Motor neuron (in vitro differentiated cells): Measurements from ENCODE around the gene EDEM3. TPM values are rescaled to one million over a fixed set of nuclear protein-coding genes. Genes with fewer than 3 reads are reported as not detected.
"Not testable (repeated sequence)": the region's sequence is repeated elsewhere in the genome, so short reads cannot be mapped to it uniquely, and the experiment has no call there.

Experiments used
- ATAC-seq, 8 experiments: fragments of 200-7000 bp; cut with Tn5 transposase; replicated peaks in 6 of 8; 2 replicates each; pipeline ENCODE4 v1.8.0; 2021; ENCODE audit warnings: mild to moderate bottlenecking in 8 of 8, moderate library complexity in 8 of 8
- H3K27ac ChIP-seq, 2 donors: fragments of 250-450 bp; sonication (Bioruptor Pico); 2 replicates each; pipeline ENCODE4 v1.9.0; 2021; ENCODE audit warnings: antibody characterized with exemption in 2 of 2, mild to moderate bottlenecking in 2 of 2, moderate library complexity in 1 of 2
- H3K4me1 ChIP-seq, 2 donors: fragments of 250-450 bp; sonication (Bioruptor Pico); replicated peaks in 1 of 2; 2 replicates each; pipeline ENCODE4 v1.6.1; 2021; ENCODE audit warnings: antibody characterized with exemption in 2 of 2, mild to moderate bottlenecking in 2 of 2, moderate library complexity in 1 of 2
- H3K4me3 ChIP-seq, 5 donors: fragments of 250-450 bp; sonication (Bioruptor Pico); 2 replicates each; pipeline ENCODE4 v1.9.0; 2021; ENCODE audit warnings: antibody characterized with exemption in 5 of 5, mild to moderate bottlenecking in 5 of 5, moderate library complexity in 4 of 5
- WGBS, 10 experiments: fragments of 450-650 bp; shearing (Covaris generic); methylation state at CpG; one replicate each; pipeline ENCODE4 v1.0.0; 2022; 5-methylcytosine and 5-hydroxymethylcytosine counted together
- in situ Hi-C, 9 experiments: fragments of 400-800 bp; cut with MboI; loops; one replicate each; pipeline ENCODE4 v1.15.0; 2021; ENCODE audit warnings: low sequenced_read_pairs in 9 of 9, low pct_unique_long_range_greater_than_20kb in 2 of 9; ENCODE audit not compliant: unreplicated experiment in 9 of 9
- total RNA-seq, 8 experiments: library from RNA; unstranded; fragments of 300-600 nt; gene quantifications; 2 replicates each; pipeline versions ENCODE4 v1.2.3 to v1.2.4, GENCODE V29; 2022

The EDEM3 gene
- total RNA-seq, 8 experiments from 2014 or later = 24.1 to 127 (median 40.9) TPM

- ATAC-seq, in situ Hi-C loops: not testable (repeated sequence)
- WGBS, 10 experiments = 76 to 100% (median 91%) methylated on average over 1 to 3 of the region's 3 CpGs; no CpG with 5 or more reads in 1 of the 10 experiments
Observed at GRCh38 chr1:184763520-184763919, 8.9 kb upstream of the EDEM3 start.

GRCh38 chr1:184761969-184762485 lies 7.4 kb upstream of the EDEM3 start:
- ATAC-seq = no peak
- no peak overlapping the region for H3K4me3 ChIP-seq
- in situ Hi-C loops = no loop called here
- no peak overlapping the region for H3K27ac ChIP-seq
- WGBS, 10 experiments = 51 to 92% (median 81%) methylated on average over 2 to 4 of the region's 4 CpGs
- no peaks in the 10 kb centered on the region for H3K4me1 ChIP-seq

More at GRCh38 chr1:184763520-184763919, 8.9 kb upstream of the EDEM3 start:
- not testable (repeated sequence) for H3K27ac ChIP-seq, H3K4me3 ChIP-seq, H3K4me1 ChIP-seq

GRCh38 chr1:184759651-184760050 lies 5.0 kb upstream of the EDEM3 start:
- peaks cover 3 to 4% of the 10 kb centered on the region in 2 donors for H3K4me1 ChIP-seq
- no peak overlapping the region for H3K27ac ChIP-seq
- in situ Hi-C loops = no loop called here
- H3K4me3 ChIP-seq = no peak overlapping the region
- WGBS, 10 experiments = 3 to 95% (median 70%) methylated on average over 3 to 4 of the region's 4 CpGs; no CpG with 5 or more reads in 1 of the 10 experiments
- ATAC-seq = no peak

DNA sequence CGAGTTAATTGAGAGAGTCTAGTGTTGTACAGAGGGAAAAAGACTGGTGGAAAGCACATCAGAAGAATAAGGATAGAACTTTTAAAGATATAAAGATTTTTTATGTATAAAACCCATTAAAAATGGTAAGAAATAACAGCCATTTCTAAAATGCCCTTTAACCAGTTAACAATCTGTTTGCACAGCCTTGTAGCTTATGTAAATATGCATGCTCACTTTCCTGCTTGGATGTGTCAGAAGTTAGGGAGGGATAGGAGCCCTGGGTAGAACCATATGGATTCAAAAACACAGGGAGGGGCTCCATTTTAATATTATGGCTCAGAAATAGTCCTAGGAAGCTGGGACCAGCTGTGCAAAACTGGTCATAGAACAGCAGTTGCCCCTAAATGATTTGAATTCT lies 4.5 kb upstream of the EDEM3 start:
- peak in 3 of 8 experiments; percentile 1 to 10 (median 5) for ATAC-seq
- in situ Hi-C loops = no loop called here
- H3K27ac ChIP-seq = no peak overlapping the region
- no peak overlapping the region for H3K4me3 ChIP-seq
- 0 to 95% (median 62%) methylated on average over 1 of the region's 1 CpG; no CpG with 5 or more reads in 2 of the 10 experiments for WGBS, 10 experiments
- peaks cover 3 to 4% of the 10 kb centered on the region in 2 donors for H3K4me1 ChIP-seq

GRCh38 chr1:184757891-184758290 lies 3.2 kb upstream of the EDEM3 start:
- peaks cover 7 to 12% of the 10 kb centered on the region in 2 donors for H3K4me1 ChIP-seq
- ATAC-seq = no peak
- in situ Hi-C loops = no loop called here

DNA sequence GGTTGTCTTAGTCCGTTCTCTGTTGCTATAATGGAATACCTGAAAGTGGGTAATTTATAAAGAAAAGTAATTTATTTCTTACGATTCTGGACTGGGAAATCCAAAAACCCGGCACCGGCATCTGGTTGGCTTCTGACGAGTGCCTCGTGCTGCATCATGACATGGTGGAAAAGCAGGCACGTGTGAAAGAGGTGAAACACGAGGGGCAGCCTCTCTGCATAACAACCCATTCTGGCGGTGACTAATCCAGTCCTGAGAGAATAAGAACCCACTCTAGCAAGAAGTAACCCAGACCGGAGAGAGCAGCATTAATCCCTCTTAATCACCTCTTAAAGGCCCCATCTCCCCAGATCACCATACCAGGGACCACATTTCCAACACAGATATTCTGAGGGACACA lies 2.7 kb upstream of the EDEM3 start:
- in situ Hi-C loops = no loop called here
- Histone ChIP-seq H3K4me3 (no peak overlapping the region), H3K27ac (no peak overlapping the region), H3K4me1 (peaks cover 7 to 16% of the 10 kb centered on the region in 2 donors)
- WGBS, 10 experiments = 75 to 100% (median 82%) methylated on average over 1 to 10 of the region's 10 CpGs; no CpG with 5 or more reads in 2 of the 10 experiments
- no peak for ATAC-seq

More at GRCh38 chr1:184757891-184758290, 3.2 kb upstream of the EDEM3 start:
- Histone ChIP-seq H3K27ac (no peak overlapping the region), H3K4me3 (no peak overlapping the region)

GRCh38 chr1:184755226-184756065 lies 788 bp upstream of the EDEM3 start:
- peaks cover 7 to 16% of the 10 kb centered on the region in 2 donors for H3K4me1 ChIP-seq
- no peak overlapping the region for H3K27ac ChIP-seq
- 3 to 34% (median 15%) methylated on average over 11 to 27 of the region's 27 CpGs; no CpG with 5 or more reads in 1 of the 10 experiments for WGBS, 10 experiments
- ATAC-seq = peak in 3 of 8 experiments; percentile 10 to 17 (median 13)
- H3K4me3 ChIP-seq = peak overlapping the region; percentile 65 to 93 (median 88)
- in situ Hi-C loops = no loop called here

- 2 to 28% (median 6%) methylated on average over 6 to 29 of the region's 43 CpGs for WGBS, 10 experiments
- Histone ChIP-seq H3K27ac (peak overlapping the region; percentile 92 to 94), H3K4me1 (peaks cover 7 to 16% of the 10 kb centered on the region in 2 donors), H3K4me3 (peak overlapping the region; percentile 65 to 93 (median 88))
- ATAC-seq = peak in 7 of 8 experiments; percentile 0 to 5 (median 1)
- in situ Hi-C loops = no loop called here
Observed at GRCh38 chr1:184753608-184754475, 816 bp downstream of the EDEM3 start.

GRCh38 chr1:184753117-184753516 lies 1.5 kb downstream of the EDEM3 start:
- 62 to 85% (median 74%) methylated on average over 5 of the region's 5 CpGs for WGBS, 10 experiments
- peak overlapping the region; percentile 65 to 93 (median 88) for H3K4me3 ChIP-seq
- in situ Hi-C loops = no loop called here

GRCh38 chr1:184752656-184753055 lies 2.0 kb downstream of the EDEM3 start:
- Histone ChIP-seq H3K4me1 (peaks cover 7 to 16% of the 10 kb centered on the region in 2 donors), H3K4me3 (no peak overlapping the region), H3K27ac (no peak overlapping the region)
- 79 to 100% (median 93%) methylated on average over 1 to 2 of the region's 2 CpGs for WGBS, 10 experiments
- in situ Hi-C loops = no loop called here
- no peak for ATAC-seq

More at GRCh38 chr1:184753117-184753516, 1.5 kb downstream of the EDEM3 start:
- ATAC-seq = no peak
- no peak overlapping the region for H3K27ac ChIP-seq
- H3K4me1 ChIP-seq = peaks cover 7 to 16% of the 10 kb centered on the region in 2 donors

- ATAC-seq = peak in 2 of 8 experiments; percentile 43 to 47
- in situ Hi-C loops = no loop called here
- 0 to 100% (median 44%) methylated on average over 2 of the region's 2 CpGs; no CpG with 5 or more reads in 1 of the 10 experiments for WGBS, 10 experiments
Observed at GRCh38 chr1:184748740-184749139, 5.9 kb downstream of the EDEM3 start.

GRCh38 chr1:184747089-184747955 lies 7.3 kb downstream of the EDEM3 start:
- no peak overlapping the region for H3K4me3 ChIP-seq
- in situ Hi-C loops = no loop called here
- ATAC-seq = no peak
- no peaks in the 10 kb centered on the region for H3K4me1 ChIP-seq
- no peak overlapping the region for H3K27ac ChIP-seq
- 44 to 100% (median 80%) methylated on average over 1 to 3 of the region's 3 CpGs for WGBS, 10 experiments

More at GRCh38 chr1:184748740-184749139, 5.9 kb downstream of the EDEM3 start:
- Histone ChIP-seq H3K4me3 (no peak overlapping the region), H3K27ac (no peak overlapping the region), H3K4me1 (peaks cover 5 to 12% of the 10 kb centered on the region in 2 donors)
